ENCODE data around the gene CLCN5.

DNA sequence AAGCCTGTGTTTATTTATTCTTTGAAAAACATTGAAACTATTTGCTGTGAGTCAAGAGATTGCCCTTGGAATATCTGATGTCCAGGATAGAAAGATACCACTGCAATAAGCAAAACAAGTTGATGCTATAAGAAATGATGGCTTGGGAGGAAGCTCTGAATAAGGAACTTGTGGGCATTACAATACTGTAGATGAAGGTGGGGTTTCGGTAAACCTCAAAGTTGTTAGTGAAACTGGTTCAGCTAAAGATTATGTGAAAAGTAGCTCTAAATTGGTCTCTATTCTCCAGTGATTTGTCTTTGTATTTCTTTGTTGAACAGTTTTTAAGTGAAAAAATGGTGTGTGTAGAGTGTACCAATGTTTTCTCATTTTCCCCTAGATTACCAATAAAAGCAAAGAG lies 149.7 kb downstream of the CLCN5 start:
- TF ChIP-seq, protein P1, sequence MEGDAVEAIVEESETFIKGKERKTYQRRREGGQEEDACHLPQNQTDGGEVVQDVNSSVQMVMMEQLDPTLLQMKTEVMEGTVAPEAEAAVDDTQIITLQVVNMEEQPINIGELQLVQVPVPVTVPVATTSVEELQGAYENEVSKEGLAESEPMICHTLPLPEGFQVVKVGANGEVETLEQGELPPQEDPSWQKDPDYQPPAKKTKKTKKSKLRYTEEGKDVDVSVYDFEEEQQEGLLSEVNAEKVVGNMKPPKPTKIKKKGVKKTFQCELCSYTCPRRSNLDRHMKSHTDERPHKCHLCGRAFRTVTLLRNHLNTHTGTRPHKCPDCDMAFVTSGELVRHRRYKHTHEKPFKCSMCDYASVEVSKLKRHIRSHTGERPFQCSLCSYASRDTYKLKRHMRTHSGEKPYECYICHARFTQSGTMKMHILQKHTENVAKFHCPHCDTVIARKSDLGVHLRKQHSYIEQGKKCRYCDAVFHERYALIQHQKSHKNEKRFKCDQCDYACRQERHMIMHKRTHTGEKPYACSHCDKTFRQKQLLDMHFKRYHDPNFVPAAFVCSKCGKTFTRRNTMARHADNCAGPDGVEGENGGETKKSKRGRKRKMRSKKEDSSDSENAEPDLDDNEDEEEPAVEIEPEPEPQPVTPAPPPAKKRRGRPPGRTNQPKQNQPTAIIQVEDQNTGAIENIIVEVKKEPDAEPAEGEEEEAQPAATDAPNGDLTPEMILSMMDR (IDR thresholded peaks at IDR 0.05) = no peak
- TF ChIP-seq POLR2A (IDR thresholded peaks at IDR 0.05) = no peak

All from heart left ventricle (tissue), 13 donors.